ENCODE data around the gene SESTD1.
"Not testable (repeated sequence)": the region's sequence is repeated elsewhere in the genome, so short reads cannot be mapped to it uniquely, and the experiment has no call there.

GRCh38 chr2:179053568-179053967, 211.1 kb downstream of the SESTD1 start:
- TF ChIP-seq CTCF, EP300, POLR2A, POLR2AphosphoS5 (IDR thresholded peaks at IDR 0.05): not testable (repeated sequence)
